Esophagus muscularis mucosa (tissue), 3 donors: ENCODE results near the gene STRN3.

Experiments used
- POLR2A ChIP-seq: fragments of 450-650 bp; IDR thresholded peaks from one replicate; pipeline ENCODE4 v1.6.1; 2017; ENCODE audit warnings: antibody characterized with exemption, moderate library complexity, mild to moderate bottlenecking, low read depth
- TF ChIP-seq, protein P1 (sequence below), 3 experiments: fragments of 200-600 bp in 2 of 3; fragments of 450-650 bp in 1 of 3; sonication (generic) in 2 of 3; IDR thresholded peaks; one replicate each; pipeline ENCODE4 v1.5.1; 2017 to 2019; ENCODE audit warnings: antibody characterized with exemption in 3 of 3, mild to moderate bottlenecking in 2 of 3, moderate library complexity in 1 of 3

DNA sequence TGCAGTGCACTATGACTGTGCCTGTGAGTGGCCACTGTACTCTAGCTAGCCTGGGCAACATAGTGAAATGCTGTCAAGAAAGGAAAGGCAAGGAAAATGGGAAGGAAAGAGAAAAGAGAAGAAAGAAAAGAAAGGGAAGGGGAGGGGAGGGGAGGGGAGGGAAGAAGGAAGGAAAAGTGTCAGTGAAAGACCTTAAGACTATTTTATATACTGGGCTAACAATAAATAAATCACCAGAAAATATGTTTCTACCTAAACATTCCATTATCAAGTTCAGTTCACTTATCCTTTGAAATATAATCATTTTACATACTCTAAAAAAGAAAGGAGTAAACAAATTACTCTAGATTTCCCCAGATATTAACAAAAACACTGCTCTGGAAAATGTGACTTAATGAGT lies 129.7 kb downstream of the STRN3 start:
- TF ChIP-seq, protein P1, sequence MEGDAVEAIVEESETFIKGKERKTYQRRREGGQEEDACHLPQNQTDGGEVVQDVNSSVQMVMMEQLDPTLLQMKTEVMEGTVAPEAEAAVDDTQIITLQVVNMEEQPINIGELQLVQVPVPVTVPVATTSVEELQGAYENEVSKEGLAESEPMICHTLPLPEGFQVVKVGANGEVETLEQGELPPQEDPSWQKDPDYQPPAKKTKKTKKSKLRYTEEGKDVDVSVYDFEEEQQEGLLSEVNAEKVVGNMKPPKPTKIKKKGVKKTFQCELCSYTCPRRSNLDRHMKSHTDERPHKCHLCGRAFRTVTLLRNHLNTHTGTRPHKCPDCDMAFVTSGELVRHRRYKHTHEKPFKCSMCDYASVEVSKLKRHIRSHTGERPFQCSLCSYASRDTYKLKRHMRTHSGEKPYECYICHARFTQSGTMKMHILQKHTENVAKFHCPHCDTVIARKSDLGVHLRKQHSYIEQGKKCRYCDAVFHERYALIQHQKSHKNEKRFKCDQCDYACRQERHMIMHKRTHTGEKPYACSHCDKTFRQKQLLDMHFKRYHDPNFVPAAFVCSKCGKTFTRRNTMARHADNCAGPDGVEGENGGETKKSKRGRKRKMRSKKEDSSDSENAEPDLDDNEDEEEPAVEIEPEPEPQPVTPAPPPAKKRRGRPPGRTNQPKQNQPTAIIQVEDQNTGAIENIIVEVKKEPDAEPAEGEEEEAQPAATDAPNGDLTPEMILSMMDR (IDR thresholded peaks at IDR 0.05): no peak
- TF ChIP-seq POLR2A: no peak
